Tibial nerve (tissue), 4 donors: ENCODE results near the gene DZIP1.

Experiments used
- CTCF ChIP-seq, 5 experiments: fragments of 200-600 bp in 3 of 5; fragments of 450-650 bp in 2 of 5; sonication (generic) in 3 of 5; IDR thresholded peaks; one replicate each; pipeline ENCODE4 v1.5.1; 2016 to 2019; ENCODE audit warnings: antibody characterized with exemption in 5 of 5, mild to moderate bottlenecking in 3 of 5, moderate library complexity in 2 of 5
- EP300 ChIP-seq, 2 donors: sonication (generic); formaldehyde crosslinking; IDR thresholded peaks; one replicate each; pipeline ENCODE4 v1.6.1; 2017; ENCODE audit warnings: antibody characterized with exemption in 2 of 2, mild to moderate bottlenecking in 1 of 2

GRCh38 chr13:95659500-95659899, 15.0 kb upstream of the DZIP1 start:
- TF ChIP-seq CTCF (IDR thresholded peaks at IDR 0.05) = no peak
- no peak for TF ChIP-seq EP300 (IDR thresholded peaks at IDR 0.05)
